ENCODE data around the gene ZC3H4. TPM values are rescaled to one million over a fixed set of nuclear protein-coding genes. Genes with fewer than 3 reads are reported as not detected.
"Not testable (repeated sequence)": the region's sequence is repeated elsewhere in the genome, so short reads cannot be mapped to it uniquely, and the experiment has no call there.

ZC3H4 gene
- total RNA-seq, 3 donors from 2014 or later: 44.4 to 53.4 (median 52.8) TPM

GRCh38 chr19:47084879-47085439 lies 28.6 kb downstream of the ZC3H4 start:
- peaks cover 10% of the 10 kb centered on the region for H3K4me1 ChIP-seq (ENCODE audit: low read depth)
- no peak for ATAC-seq
- H3K4me3 ChIP-seq: no peak overlapping the region
- no peak for DNase-seq
- TF ChIP-seq CTCF (IDR thresholded peaks at IDR 0.05): no peak
- H3K36me3 ChIP-seq (ENCODE audit: low read depth): peaks cover 4% of the 10 kb centered on the region
- intact Hi-C loops (cut with DNase I, micrococcal nuclease): no loop called here
- no peaks in the 10 kb centered on the region for H3K9me3 ChIP-seq

GRCh38 chr19:47082493-47082892 lies 31.1 kb downstream of the ZC3H4 start:
- DNase-seq: no peak
- no peak overlapping the region for H3K4me3 ChIP-seq
- no peak for TF ChIP-seq CTCF (IDR thresholded peaks at IDR 0.05)
- no peaks in the 10 kb centered on the region for H3K4me1 ChIP-seq (ENCODE audit: low read depth)
- H3K36me3 ChIP-seq (ENCODE audit: low read depth): peaks cover 4% of the 10 kb centered on the region
- intact Hi-C loops (cut with DNase I, micrococcal nuclease): no loop called here
- no peak for ATAC-seq
- H3K9me3 ChIP-seq: no peaks in the 10 kb centered on the region

GRCh38 chr19:47081095-47081494 lies 32.5 kb downstream of the ZC3H4 start:
- intact Hi-C loops (cut with DNase I, micrococcal nuclease): no loop called here
- Histone ChIP-seq H3K9me3 (no peaks in the 10 kb centered on the region), H3K4me1 (ENCODE audit: low read depth) (no peaks in the 10 kb centered on the region), H3K36me3 (ENCODE audit: low read depth) (peaks cover 9% of the 10 kb centered on the region), H3K4me3 (no peak overlapping the region)
- DNase-seq (no peak), ATAC-seq (no peak)
- TF ChIP-seq CTCF (IDR thresholded peaks at IDR 0.05): no peak

- not testable (repeated sequence) for H3K36me3 ChIP-seq (ENCODE audit: low read depth); H3K4me1 ChIP-seq (ENCODE audit: low read depth); H3K9me3 ChIP-seq; ATAC-seq; DNase-seq; H3K4me3 ChIP-seq
- intact Hi-C loops (cut with DNase I, micrococcal nuclease): loop anchor here in 1 of 2 donors (5.0 kb wide), 1 partner anchor 44 kb away; no protein-coding TSS in a partner anchor
These were observed 35.2 kb downstream of the ZC3H4 start for GRCh38 chr19:47078351-47078750.

GRCh38 chr19:47075941-47076340 lies 37.6 kb downstream of the ZC3H4 start:
- H3K4me3 ChIP-seq: no peak overlapping the region
- intact Hi-C loops (cut with DNase I, micrococcal nuclease): loop anchor here in 1 of 2 donors (5.0 kb wide), 1 partner anchor 46 kb away; no protein-coding TSS in a partner anchor

More at GRCh38 chr19:47075941-47076340, 37.6 kb downstream of the ZC3H4 start:
- Histone ChIP-seq H3K4me1 (ENCODE audit: low read depth) (no peaks in the 10 kb centered on the region), H3K36me3 (ENCODE audit: low read depth) (peaks cover 12% of the 10 kb centered on the region), H3K9me3 (no peaks in the 10 kb centered on the region)
- no peak for TF ChIP-seq CTCF (IDR thresholded peaks at IDR 0.05)
- ATAC-seq: no peak
- DNase-seq: no peak
